Tibial nerve (tissue), 4 donors: ENCODE results near the gene SPRN. TPM values are rescaled to one million over a fixed set of nuclear protein-coding genes. Genes with fewer than 3 reads are reported as not detected.

Experiments used
- DNase-seq, 2 donors: peaks; one replicate each; pipeline ENCODE4 v3.0.0-alpha.2; 2019; ENCODE audit warnings: low spot score in 2 of 2
- H3K27ac ChIP-seq, 4 donors: fragments of 200-600 bp; sonication (generic) in 3 of 4; one replicate each; pipeline ENCODE4 v1.5.1; 2017 to 2019; ENCODE audit warnings: mild to moderate bottlenecking in 1 of 4
- H3K27me3 ChIP-seq, 2 donors: fragments of 200-600 bp; sonication (generic) in 1 of 2; one replicate each; pipeline versions ENCODE4 v1.5.1 to v1.6.0; 2017 to 2019
- H3K36me3 ChIP-seq, 3 donors: fragments of 200-600 bp; sonication (generic); one replicate each; pipeline ENCODE4 v1.5.1; 2018 to 2019
- H3K4me1 ChIP-seq, 4 donors: fragments of 200-600 bp; sonication (generic) in 3 of 4; one replicate each; pipeline ENCODE4 v1.5.1; 2017 to 2019
- H3K4me3 ChIP-seq, 4 donors: fragments of 200-600 bp; sonication (generic) in 3 of 4; one replicate each; pipeline ENCODE4 v1.5.1; 2017 to 2019; ENCODE audit warnings: mild to moderate bottlenecking in 1 of 4, moderate library complexity in 1 of 4
- H3K9me3 ChIP-seq, 4 donors: fragments of 200-600 bp; sonication (generic) in 3 of 4; one replicate each; pipeline ENCODE4 v1.5.1; 2017 to 2019
- EP300 ChIP-seq, 2 donors: sonication (generic); formaldehyde crosslinking; IDR thresholded peaks; one replicate each; pipeline ENCODE4 v1.6.1; 2017; ENCODE audit warnings: antibody characterized with exemption in 2 of 2, mild to moderate bottlenecking in 1 of 2
- POLR2A ChIP-seq, 2 donors: fragments of 450-650 bp; IDR thresholded peaks; one replicate each; pipeline ENCODE4 v1.6.1; 2017; ENCODE audit warnings: antibody characterized with exemption in 2 of 2, mild to moderate bottlenecking in 2 of 2, moderate library complexity in 2 of 2
- WGBS, 2 donors: methylation state at CpG; one replicate each; pipeline ENCODE4 v1.1.5; 2018; 5-methylcytosine and 5-hydroxymethylcytosine counted together
- total RNA-seq, 4 donors: library from RNA; depleted of rRNA; stranded (reverse); fragments of >200 nt; gene quantifications; one replicate each; pipeline ENCODE4 v1.1.0, GENCODE V29; 2016
- TF ChIP-seq, protein P1 (sequence below), 5 experiments: fragments of 200-600 bp in 3 of 5; fragments of 450-650 bp in 2 of 5; sonication (generic) in 3 of 5; IDR thresholded peaks; one replicate each; pipeline ENCODE4 v1.5.1; 2016 to 2019; ENCODE audit warnings: antibody characterized with exemption in 5 of 5, mild to moderate bottlenecking in 3 of 5, moderate library complexity in 2 of 5

Gene SPRN
- total RNA-seq, 4 donors from 2014 or later, result not detected

DNA sequence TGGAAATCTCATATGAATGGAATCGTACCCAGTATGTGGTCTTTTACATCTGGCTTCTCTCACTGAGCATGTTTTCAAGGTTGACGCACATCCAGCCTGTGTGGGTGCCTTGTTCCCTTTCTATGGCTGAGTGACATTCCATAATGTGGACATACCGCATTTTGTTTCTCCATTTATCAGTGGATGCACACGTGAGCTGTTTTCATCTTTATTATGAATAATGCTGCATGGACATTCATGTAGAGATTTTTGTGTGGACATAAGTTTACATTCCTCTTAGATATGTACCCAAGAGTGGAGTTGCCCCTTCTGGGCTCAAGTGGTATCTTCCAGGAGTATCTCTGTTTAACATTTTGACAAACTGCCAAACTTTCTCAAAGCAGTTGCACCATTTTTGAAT is 28.0 kb upstream of the SPRN start:
- Histone ChIP-seq H3K27ac (no peak overlapping the region), H3K36me3 (peaks cover 0 to 24% (median 0%) of the 10 kb centered on the region in 3 donors)
- WGBS, 2 donors, result 81 to 87% methylated on average over 4 of the region's 4 CpGs

DNA sequence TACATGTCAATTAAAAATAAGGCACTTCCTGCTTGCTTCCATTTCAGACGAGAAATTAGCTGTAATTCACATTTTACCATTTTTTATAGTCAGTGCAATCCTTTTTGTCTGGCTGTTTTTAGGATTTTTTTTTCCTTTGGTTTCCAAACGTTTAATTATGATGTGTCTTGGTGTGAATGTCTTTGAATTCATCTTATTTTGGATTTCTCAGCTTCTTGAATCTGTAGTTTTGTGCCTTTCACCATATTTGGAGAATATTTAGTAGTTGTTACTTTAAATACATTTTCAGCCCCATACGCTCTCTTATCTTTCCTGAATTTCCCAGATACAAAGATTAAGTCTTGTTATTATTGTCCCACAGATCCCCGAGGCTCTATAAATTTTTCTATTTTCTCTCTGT is 26.9 kb upstream of the SPRN start:
- H3K4me1 ChIP-seq, result no peaks in the 10 kb centered on the region
- TF ChIP-seq EP300 (IDR thresholded peaks at IDR 0.05), result no peak

More for the DNA sequence above, 28.0 kb upstream of the SPRN start:
- no peaks in the 10 kb centered on the region for H3K4me1 ChIP-seq
- no peak for DNase-seq
- TF ChIP-seq POLR2A (IDR thresholded peaks at IDR 0.05), result no peak
- no peak for TF ChIP-seq EP300 (IDR thresholded peaks at IDR 0.05)
- TF ChIP-seq, protein P1, sequence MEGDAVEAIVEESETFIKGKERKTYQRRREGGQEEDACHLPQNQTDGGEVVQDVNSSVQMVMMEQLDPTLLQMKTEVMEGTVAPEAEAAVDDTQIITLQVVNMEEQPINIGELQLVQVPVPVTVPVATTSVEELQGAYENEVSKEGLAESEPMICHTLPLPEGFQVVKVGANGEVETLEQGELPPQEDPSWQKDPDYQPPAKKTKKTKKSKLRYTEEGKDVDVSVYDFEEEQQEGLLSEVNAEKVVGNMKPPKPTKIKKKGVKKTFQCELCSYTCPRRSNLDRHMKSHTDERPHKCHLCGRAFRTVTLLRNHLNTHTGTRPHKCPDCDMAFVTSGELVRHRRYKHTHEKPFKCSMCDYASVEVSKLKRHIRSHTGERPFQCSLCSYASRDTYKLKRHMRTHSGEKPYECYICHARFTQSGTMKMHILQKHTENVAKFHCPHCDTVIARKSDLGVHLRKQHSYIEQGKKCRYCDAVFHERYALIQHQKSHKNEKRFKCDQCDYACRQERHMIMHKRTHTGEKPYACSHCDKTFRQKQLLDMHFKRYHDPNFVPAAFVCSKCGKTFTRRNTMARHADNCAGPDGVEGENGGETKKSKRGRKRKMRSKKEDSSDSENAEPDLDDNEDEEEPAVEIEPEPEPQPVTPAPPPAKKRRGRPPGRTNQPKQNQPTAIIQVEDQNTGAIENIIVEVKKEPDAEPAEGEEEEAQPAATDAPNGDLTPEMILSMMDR (IDR thresholded peaks at IDR 0.05), result no peak
- peaks cover 0 to 35% (median 13%) of the 10 kb centered on the region in 4 donors for H3K9me3 ChIP-seq
- no peak overlapping the region for H3K4me3 ChIP-seq
- H3K27me3 ChIP-seq, result no peaks in the 10 kb centered on the region

DNA sequence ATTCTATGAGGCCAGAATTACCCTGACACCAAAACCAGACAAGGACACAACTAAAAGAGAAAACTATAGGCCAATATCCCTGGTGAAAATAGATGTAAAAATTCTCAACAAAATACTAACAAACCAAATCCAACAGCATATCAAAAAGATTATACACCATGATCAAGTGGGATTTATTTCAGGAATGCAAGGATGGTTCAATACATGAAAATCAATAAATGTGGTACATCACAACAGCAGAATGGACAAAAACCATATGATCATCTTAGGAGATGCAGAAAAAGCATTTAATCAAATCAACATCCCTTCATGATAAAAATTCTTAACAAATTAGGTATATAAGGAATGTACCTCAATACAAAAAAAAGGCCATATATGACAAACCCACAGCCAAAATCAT is 23.7 kb upstream of the SPRN start:
- Histone ChIP-seq H3K27ac (no peak overlapping the region), H3K36me3 (peaks cover 0 to 9% (median 0%) of the 10 kb centered on the region in 3 donors), H3K4me1 (no peaks in the 10 kb centered on the region), H3K27me3 (no peaks in the 10 kb centered on the region), H3K9me3 (peaks cover 0 to 63% (median 19%) of the 10 kb centered on the region in 4 donors), H3K4me3 (no peak overlapping the region)
- DNase-seq, result no peak
- TF ChIP-seq EP300 (IDR thresholded peaks at IDR 0.05) (no peak), POLR2A (IDR thresholded peaks at IDR 0.05) (no peak)
- TF ChIP-seq, protein P1 (IDR thresholded peaks at IDR 0.05), result no peak

More for the DNA sequence above, 26.9 kb upstream of the SPRN start:
- H3K27ac ChIP-seq, result no peak overlapping the region
- DNase-seq, result no peak
- no peak overlapping the region for H3K4me3 ChIP-seq
- WGBS, 2 donors, result 63 to 70% methylated on average over 4 of the region's 4 CpGs
- peaks cover 0 to 46% (median 18%) of the 10 kb centered on the region in 4 donors for H3K9me3 ChIP-seq
- no peaks in the 10 kb centered on the region for H3K27me3 ChIP-seq
- H3K36me3 ChIP-seq, result peaks cover 0 to 16% (median 0%) of the 10 kb centered on the region in 3 donors

DNA sequence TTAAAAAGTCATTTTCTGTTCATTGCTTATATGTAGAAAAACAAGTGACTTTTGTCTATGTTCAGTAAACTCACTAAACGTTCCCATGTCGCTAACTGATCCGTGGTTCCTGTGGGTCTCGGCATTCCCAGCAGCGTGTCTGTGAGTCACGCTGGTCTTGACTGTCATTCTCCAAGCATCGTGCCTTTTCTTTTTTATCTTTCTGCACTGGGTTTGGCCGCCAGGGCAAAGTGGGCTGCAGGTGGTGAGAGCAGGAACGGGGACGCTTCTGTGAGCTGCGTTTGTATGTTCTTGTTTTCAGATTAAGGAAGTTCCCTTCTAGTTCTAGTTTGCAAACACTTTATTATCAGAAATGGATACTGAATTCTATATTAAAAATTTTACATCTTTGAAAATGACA is 22.6 kb upstream of the SPRN start:
- Histone ChIP-seq H3K9me3 (peaks cover 0 to 63% (median 19%) of the 10 kb centered on the region in 4 donors), H3K4me3 (no peak overlapping the region), H3K4me1 (no peaks in the 10 kb centered on the region), H3K36me3 (peaks cover 0 to 16% (median 0%) of the 10 kb centered on the region in 3 donors), H3K27me3 (no peaks in the 10 kb centered on the region), H3K27ac (no peak overlapping the region)
- no peak for TF ChIP-seq EP300 (IDR thresholded peaks at IDR 0.05)
- no peak for TF ChIP-seq POLR2A (IDR thresholded peaks at IDR 0.05)
- TF ChIP-seq, protein P1 (IDR thresholded peaks at IDR 0.05), result no peak
- no peak for DNase-seq
- 85 to 87% methylated on average over 11 of the region's 11 CpGs for WGBS, 2 donors

DNA sequence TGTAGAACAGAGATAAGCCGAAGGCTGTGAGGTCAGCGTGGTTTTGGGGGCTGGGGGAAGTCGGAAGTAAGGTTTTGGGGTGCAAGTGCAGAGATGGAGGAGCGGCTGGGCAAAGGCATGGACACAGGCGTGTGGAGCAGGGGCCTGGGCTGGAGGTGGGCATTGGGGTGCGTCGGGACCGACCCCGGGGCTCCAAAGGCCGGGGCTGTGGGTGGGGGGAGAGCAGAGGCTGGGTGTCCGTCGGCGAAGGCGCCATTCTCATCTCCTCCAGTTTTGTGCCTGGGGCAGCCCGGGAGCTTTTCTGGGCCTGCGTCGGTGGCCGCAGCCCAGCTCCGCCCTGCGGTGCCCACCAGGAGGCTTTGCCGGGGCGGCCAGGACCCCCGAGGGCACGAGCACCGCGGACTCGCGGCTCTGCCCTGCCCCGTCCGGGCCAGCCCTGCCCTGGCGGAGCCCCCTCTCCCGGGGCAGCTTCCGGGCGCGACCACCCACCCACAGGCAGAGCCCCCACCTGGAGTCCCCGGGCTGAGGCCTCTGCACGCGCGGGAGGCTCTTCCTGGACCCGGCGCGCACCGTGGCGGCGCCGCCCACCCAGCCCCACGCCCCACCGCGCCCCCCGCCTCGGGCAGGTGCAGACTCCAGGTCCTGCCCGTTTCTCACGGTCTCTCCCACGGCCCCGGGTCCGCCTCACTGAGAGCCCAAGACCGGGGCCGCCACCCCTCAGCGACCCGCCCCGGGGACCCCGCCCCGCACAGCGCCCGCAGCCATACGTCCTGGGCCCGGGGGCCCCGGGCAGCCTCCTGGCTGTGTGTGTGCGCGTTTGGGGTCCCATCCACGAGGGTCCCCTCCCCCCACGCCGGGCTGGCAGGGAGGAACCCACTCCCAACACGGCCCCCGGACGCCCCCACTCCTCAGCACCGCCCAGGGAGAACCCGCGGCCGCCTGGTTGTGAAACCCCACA is 21.6 kb upstream of the SPRN start:
- 61 to 79% methylated on average over 21 to 50 of the region's 80 CpGs for WGBS, 2 donors
- no peak for TF ChIP-seq EP300 (IDR thresholded peaks at IDR 0.05)
- no peak for TF ChIP-seq POLR2A (IDR thresholded peaks at IDR 0.05)
- TF ChIP-seq, protein P1 (IDR thresholded peaks at IDR 0.05), result no peak
- Histone ChIP-seq H3K4me1 (no peaks in the 10 kb centered on the region), H3K36me3 (peaks cover 0 to 16% (median 0%) of the 10 kb centered on the region in 3 donors), H3K4me3 (no peak overlapping the region), H3K27me3 (no peaks in the 10 kb centered on the region), H3K27ac (no peak overlapping the region), H3K9me3 (peaks cover 0 to 61% (median 15%) of the 10 kb centered on the region in 4 donors)
- no peak for DNase-seq
